KBM-7 (cell line): ENCODE results near the gene TNIK.

ENCODE experiments used
- DNase-seq: peaks from one replicate; pipeline ENCODE4 v3.0.0-alpha.2; 2015
- in situ Hi-C: fragments of 300-500 bp; cut with MboI; formaldehyde crosslinking; loops from 2 replicates; pipeline ENCODE4 v1.14.3; 2020; ENCODE audit warnings: low sequenced_read_pairs, low pct_unique_long_range_greater_than_20kb, mixed read lengths

TNIK gene

DNA sequence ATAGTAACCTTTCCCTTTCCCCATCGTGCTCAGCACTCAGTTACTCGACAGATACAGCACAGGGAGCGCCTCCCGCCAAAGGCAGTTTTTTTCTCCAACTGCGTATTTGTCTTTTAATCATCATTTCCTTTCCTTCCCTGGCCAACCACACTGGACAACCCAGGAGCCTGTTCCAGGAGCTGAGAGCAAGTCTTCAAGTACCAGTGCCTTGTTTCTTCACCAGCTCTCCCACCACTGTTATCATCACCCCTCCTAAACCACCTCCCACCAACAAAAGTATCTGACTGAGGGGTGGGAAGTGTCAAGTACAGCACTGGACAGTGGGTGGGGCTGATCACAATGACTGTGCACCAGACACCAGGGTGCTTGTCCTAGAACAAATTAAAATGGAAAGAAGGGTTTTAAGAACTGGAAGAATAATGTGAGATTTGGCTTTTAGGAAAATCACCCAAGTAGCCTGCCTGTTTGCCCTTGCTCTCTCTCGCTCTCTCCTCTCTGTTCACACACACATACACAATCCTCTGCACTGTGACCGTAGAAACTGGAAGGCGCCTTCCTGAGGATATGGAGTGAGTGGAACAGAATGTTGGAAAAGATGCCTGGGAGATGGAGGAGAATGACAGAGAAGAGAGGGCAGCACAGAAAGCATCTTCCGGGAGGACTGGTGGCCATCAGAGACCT, 126.3 kb downstream of the TNIK start:
- in situ Hi-C loops, result no loop called here
- DNase-seq, result no peak

DNA sequence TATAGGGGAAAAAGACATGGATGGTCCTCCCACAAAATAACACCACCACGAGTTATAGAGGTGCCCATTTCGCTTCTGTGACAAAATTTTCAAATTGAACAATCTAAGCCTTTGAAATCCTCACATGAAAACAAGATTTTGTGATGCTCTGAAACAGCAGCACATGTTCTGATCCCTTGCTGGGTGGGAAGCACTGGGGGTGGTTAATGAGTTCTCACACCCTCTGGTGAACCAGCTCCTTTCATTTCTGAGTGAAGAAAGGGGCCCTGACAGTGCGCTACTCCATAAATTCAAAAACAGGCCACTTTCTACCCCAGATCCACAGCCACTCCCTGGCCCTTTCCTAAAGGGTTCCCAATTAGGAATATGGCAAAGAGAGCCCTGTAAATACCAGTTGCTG, 129.3 kb downstream of the TNIK start:
- DNase-seq, result no peak
- in situ Hi-C loops, result no loop called here

DNA sequence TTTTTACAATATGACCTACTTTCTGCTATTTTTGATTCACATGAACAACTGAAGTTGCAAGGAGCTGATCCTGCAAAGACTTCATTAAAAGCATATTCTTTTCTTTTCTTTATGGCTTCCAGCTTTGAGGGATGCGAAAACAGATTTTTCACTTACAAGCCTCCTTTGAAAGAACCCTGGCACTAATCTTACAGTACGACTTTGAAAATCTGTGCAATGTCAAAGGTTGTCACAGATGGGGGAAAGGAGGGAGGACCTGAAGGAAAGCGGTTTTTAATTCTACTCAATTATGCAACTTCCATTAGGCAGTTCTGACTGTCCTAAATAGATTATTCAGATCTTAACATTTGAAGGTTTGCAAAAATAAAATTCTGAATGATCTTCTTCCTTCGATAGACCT, 130.5 kb downstream of the TNIK start:
- no peak for DNase-seq
- in situ Hi-C loops, result no loop called here

DNA sequence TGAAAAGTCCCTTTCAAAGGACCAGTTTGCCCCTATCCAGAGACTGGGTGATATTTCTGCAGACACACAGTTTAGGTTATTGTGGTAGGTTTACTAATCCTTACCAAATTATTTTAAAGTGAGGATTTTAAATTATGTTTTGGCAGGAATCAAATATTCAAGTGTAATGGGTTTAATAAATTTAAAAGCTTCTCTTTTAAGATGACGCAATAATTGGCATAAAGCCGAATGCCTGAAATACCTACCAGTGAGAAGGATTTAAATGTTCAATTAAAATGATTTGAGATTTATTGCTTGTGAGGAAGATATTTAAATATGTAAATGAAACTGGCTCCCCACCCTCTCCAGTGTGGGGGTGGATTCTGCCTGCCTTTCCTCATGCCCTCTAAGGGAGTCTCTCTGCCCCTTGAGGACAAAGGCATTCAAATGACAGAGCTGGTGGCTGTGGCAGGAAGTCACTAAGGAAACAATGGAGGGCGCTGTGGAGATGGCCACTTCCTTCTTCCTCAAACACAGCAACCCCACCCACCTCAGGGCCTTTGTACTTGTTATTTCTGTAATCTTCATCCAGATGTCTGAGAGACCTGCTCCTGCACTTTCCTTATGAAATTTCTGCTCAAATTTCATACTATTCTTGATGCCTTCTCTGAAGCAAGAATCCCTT, 131.7 kb downstream of the TNIK start:
- peak; percentile 85 for DNase-seq
- in situ Hi-C loops, result no loop called here

DNA sequence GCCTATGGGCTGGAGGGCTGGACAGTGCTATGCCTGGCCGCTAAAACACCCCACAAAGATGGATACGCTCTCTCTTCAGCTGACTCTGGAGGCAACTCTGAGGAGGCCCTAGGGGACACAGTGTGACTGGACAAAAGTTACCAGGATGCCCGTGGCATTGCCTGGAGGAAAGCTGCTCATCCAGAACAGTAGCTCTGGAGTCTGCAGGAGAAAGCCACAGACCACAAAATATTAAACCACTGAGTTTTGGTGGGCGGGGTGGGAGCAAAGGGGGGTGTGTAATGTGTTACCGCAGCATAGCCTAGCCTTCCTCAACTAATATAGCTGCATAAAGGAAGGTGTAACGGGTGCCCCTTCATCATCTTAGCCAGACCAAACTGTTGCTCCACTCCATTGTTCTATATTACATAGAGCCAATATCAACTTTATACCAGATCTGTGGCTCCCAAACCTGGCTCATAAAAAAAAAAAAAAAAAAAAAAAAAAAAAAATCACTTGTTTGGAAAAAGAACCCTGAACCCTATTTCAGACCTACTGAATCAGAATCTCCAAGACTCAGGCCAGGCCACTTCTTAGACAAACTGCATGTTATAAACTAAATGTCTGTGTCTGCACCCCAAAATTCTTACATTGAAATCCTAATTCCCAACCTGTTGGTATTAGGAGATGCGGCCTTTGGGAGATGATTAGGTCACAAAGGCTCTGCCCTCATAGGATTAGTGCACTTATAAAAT, 132.6 kb downstream of the TNIK start:
- in situ Hi-C loops, result no loop called here

DNA sequence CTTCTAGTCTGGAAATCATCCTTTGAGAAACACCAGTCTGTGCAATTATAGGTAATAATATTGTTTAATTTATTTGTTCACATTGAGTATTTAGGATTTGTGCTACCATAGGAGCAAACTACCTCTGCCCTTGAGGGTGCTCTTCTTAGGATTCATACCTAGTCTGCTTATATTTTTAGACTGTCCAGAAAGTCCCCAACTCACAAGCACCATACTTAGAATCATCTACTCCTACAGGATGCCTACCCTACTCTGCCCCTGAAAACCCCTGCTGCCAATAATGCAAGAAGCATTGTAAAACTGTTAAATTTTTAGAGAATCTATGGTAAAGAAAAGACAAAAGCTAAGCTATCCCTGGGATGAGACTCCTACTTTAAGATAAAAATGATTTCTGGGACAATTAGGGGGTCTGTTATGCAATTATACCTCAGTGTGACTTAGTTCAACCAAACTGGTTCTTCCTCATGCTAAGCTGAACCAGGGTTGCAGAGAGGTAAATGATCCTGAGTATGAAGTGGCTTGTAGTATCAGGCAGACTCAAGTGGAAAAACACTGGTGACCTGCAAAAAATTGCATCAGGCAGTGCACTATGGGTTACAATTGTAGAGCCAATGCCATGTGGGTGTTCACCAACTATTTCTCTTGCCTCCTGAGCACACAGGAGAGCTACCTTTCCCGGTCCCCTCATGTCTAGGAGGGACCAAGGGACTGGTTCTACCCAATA, 133.3 kb downstream of the TNIK start:
- in situ Hi-C loops, result no loop called here
- DNase-seq, result no peak

More for the DNA sequence above, 132.6 kb downstream of the TNIK start:
- no peak for DNase-seq

DNA sequence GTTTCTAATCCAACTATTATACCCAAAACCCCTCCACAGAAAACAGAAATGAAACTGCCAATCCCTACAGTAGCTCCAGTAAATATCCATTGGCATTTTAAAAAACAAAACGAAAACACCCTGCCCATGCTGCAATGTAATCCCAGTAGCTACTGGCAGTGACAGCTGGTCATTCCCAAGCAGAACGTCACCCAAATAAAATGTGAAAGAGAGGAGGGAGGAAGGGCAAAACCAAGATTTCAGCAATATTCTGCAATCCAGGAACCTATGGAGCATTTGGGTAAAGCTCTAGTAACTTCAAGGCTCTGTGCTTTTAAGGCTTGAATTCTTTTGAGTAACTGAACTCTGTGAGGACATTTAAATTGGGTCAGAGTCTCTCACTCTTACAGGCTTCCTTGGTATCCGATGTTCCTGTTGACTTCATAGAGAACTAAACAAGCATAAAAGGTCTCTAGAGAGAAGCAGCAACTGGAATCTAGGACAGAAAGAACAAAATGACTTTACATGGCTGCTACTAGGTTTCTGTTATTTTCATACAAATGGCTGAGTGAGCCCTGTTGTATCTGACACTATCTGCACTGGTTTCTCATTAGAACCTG, 136.2 kb downstream of the TNIK start:
- in situ Hi-C loops, result no loop called here
- no peak for DNase-seq

DNA sequence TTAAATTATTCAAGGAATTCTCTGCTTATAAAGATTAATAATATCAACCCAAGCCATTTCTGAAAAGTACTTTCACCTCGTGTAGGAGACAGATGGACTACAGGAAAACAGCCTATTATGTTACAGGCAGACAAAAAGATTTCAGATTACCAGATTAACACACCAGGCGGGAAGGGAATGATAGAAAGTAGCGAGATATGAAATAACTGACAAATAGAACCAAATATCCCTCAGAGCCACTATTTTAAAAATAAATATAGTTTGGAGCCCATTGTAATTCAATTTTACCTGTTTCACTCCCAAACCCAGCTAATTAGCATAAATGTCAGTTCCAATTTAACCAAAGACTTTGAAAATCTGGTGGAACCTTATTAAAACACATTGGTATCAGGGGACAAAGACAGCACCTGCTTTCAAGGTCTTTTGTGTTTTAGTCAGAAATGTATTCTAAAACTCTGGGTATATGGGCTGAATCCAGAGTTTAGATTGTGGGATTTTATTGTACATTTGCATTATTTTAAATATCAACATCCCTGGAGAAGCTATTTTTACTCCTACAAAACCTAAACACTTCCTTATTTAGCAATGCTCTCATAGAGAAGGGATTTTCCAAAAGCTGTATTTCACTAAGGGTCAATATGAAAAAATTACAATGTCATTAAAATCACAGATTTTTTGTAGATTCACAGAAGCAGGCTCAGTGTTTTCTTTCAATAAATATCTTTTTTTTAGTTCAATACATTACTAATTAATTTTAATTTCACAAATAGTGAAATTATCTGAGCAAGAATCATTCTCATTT, 138.4 kb downstream of the TNIK start:
- no peak for DNase-seq
- in situ Hi-C loops, result no loop called here

DNA sequence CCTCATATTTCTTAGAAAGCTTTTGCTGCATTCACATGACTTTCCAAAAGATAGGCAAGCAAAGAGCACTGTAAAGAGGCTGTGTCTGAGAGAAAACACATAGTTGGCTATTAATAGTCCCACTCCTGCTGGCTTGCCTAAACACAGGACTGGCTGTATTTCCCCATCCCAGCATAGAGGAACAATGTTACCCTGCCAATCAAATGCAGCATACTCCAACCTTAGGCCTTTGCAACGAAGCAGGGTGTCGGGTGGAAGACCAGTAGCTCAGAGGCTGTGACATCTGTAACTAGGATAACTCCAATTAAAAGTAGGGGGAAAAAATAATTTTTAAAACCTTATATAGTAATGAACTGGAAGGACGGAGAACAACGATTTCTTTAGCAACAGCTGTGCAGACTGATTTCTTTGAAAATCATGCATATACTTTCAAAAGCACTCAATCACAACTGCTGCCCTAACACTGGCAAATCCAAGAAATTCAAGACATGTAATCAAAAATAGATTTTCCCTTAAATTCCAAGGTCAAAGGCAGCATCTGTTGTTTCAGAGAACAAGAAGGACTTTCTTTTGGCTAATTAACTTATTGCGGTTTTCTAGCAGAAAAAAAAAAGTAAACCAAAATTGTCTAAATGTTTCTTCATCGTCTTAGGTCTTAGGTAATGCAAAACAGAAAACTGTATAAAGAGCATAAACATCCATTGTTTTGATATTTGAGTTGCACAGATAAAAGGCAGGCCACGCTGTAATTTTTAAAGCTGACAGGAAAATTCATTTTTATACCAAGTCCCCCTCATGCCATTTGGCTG, 139.3 kb downstream of the TNIK start:
- DNase-seq, result peak; percentile 35

DNA sequence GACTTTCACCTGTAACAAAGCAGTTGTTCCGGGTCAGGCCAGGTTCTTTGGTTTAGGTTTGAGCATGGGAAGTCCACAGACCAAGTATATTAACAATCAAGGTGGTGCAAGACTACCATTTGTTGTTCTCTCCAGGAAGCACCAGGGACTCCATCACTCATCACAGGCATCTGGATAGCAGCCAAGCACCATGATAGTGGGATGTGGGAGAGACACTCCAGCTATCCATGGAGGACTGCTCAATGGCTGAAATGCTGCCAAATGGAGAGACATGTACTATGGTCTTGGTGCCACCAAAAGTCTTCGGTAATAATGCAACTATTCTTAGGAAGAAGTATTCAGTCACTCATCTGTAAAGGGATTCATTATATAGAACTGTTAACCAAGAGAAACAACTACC, 143.0 kb downstream of the TNIK start:
- no peak for DNase-seq
- in situ Hi-C loops, result no loop called here

More for the DNA sequence above, 139.3 kb downstream of the TNIK start:
- in situ Hi-C loops, result no loop called here

DNA sequence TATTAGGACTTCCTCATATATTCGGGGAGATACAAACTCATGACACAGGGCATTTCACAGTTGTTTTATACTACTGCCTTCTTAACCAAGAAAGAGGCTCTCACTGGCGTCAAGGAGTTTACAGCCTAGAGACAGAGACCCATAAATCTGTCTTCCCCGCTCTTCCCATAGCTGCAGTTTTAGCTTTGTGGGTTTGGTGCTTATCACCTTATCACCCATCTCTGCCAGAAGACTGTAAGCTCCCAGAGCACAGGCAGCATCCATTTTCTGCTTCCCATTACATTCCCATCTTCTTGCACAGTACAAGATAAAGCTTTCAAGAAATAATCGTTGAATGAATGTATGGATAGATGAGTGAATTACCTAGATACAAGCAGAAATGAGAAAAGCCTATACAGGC, 144.3 kb downstream of the TNIK start:
- in situ Hi-C loops, result no loop called here
- no peak for DNase-seq

DNA sequence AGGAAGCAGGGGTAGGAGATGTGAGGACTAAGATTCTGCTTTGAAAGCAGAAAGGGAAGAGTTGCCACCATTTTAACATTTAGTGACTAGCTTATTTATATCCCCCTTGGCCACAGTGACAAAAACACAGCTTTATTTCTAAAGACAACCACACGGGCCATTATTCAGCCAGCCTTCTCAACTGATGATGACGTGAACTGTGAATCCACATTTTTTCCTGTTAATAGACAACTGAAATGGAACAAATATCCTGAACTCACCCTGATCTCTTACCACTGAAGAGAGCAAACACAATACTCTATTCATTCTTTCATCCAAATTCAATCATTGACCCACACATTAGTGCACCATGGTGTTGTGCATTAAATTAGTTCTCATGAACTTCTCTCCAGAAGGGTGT, 145.1 kb downstream of the TNIK start:
- in situ Hi-C loops, result no loop called here
- no peak for DNase-seq

DNA sequence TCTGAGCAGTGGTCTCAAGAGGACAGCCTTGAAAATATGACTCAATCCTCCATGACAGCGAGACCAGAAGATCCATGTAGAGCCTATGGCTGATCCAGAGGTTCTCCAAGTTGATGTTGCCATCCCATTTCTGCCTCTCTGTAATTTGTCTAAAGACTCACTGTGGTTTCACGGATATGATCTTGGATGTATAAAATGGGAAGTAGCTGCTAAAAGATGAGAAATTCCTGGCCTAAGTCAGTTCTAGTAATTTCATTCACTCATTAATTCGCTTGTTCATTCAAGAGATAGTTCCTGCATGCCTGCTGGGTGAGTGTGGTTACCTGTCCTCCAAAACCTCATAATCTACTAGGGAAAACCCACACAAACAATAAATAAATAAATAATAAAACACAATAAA, 145.9 kb downstream of the TNIK start:
- in situ Hi-C loops, result no loop called here
- no peak for DNase-seq

DNA sequence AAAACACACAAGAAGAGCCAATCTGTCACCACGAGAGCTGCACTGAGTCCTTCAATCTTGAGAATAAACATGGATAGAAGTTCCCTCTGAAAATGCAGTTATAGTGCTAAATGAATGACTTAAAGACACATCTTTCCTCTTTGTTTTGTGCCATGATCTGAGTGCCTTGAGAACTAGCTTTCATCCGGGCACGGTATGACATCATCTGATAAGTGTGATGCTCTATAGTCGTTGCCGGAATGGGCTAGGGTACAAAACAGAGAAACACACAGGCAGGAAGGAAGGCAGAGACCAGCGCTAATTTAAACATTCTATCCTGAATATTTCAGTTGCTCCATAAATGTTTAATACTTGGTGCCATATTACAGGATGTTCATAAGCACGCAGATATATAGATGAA, 146.5 kb downstream of the TNIK start:
- in situ Hi-C loops, result no loop called here
- no peak for DNase-seq

DNA sequence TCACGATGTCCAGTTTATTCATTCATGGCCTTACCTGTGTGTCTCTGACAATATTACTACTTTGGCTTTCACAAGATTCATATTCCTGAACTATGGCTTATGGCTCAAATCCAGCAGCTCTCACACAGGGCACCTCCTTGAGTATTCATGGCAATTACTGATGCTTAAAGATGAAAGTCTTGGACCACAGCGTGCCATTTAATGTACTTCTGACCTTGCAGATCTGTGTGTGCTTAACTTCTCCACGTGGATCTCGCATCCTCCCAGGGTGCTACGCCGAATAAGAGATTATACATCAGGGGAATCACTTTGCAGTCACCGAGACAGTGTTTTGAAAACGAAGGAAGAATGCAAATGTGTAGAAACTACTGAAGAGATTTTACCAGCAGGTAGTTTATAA, 147.5 kb downstream of the TNIK start:
- in situ Hi-C loops, result no loop called here
- no peak for DNase-seq

DNA sequence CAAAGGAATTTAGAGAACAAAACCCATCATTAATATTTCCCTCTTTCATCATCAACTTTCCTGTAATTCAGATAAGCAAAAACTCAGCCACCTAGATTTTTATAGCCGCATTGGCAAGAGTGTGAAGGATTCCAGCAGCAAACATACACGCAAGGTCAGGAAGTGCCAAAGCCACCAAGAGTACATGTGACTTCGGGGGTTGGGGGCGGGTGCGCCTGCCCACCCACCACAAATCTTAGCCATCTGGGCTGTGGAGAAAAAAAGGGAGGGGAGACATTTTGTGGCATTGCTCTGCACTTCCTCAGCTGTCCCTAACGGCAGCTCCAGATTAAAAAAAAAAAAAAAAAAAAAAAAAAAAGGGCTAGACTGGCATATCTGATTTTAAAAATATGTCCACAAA, 148.4 kb downstream of the TNIK start:
- in situ Hi-C loops, result no loop called here

DNA sequence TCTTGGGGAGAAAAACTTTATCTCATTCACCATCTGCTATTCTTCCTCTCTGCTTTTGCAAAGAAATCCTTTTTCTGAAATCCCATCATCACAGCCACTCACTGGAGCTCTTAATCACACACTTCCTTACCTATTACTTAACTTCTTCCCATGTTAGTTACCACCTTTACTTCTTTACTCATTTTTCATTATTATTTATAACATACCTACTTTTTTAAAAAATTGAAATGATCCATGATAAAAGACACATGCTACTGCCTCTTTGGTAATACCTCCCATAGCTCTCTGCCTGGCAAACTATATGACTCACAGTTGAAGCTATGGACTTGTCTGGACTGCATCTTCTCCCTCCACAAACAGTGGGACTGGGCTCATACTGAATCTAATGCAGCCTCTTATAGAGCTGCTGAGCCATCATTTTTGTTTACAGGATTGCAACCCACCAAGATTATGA, 150.3 kb downstream of the TNIK start:
- DNase-seq, result no peak
- in situ Hi-C loops, result no loop called here

More for the DNA sequence above, 148.4 kb downstream of the TNIK start:
- DNase-seq, result peak; percentile 93

DNA sequence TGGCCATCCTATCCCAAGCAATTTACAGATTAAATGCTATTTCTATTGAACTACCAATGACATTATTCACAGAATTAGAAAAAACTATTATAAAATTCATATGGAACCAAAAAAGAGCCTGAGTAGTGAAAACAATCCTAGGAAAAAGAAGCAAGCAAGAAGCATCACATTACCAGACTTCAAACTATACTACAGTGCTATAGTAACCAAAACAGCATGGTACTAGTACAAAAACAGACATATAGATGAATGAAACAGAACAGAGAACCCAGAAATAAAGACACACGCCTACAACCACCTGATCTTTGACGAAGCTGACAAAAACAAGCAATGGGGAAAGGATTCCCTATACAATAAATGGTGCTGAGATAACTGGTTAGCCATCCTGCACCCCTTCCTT, 152.2 kb downstream of the TNIK start:
- no peak for DNase-seq
- in situ Hi-C loops, result no loop called here
